Karpas-422 (cell line): ENCODE data around the gene SPATA31C1. TPM values are rescaled to one million over a fixed set of nuclear protein-coding genes. Genes with fewer than 3 reads are reported as not detected.
"Not testable (repeated sequence)": the region's sequence is repeated elsewhere in the genome, so short reads cannot be mapped to it uniquely, and the experiment has no call there.

ENCODE experiments used
- DNase-seq: peaks from one replicate; pipeline ENCODE4 v3.0.0-alpha.2; 2015
- H2AFZ ChIP-seq: fragments of 200-600 bp; sonication (generic); 2 replicates; pipeline ENCODE4 v1.6.1; 2014; ENCODE audit warnings: antibody characterized with exemption, low read length, mixed read lengths
- H3K27ac ChIP-seq: fragments of 200-600 bp; sonication (generic); 2 replicates; pipeline ENCODE4 v1.5.1; 2014; ENCODE audit warnings: mild to moderate bottlenecking, low read length, moderate library complexity
- H3K27me3 ChIP-seq: fragments of 200-600 bp; sonication (generic); 2 replicates; pipeline ENCODE4 v1.6.1; 2014; ENCODE audit warnings: low read length, mixed read lengths
- H3K36me3 ChIP-seq: fragments of 200-600 bp; sonication (generic); 2 replicates; pipeline ENCODE4 v1.6.1; 2014; ENCODE audit warnings: low read length, mixed read lengths; ENCODE audit not compliant: insufficient read depth
- H3K4me1 ChIP-seq: fragments of 200-600 bp; sonication (generic); 2 replicates; pipeline ENCODE4 v1.6.1; 2014; ENCODE audit warnings: mild to moderate bottlenecking, low read length, mixed read lengths
- H3K4me2 ChIP-seq: fragments of 200-600 bp; sonication (generic); 2 replicates; pipeline ENCODE4 v1.6.1; 2014; ENCODE audit warnings: low read length, low read depth, mild to moderate bottlenecking; ENCODE audit not compliant: poor library complexity, severe bottlenecking
- H3K4me3 ChIP-seq: fragments of 200-600 bp; sonication (generic); 2 replicates; pipeline ENCODE4 v1.5.1; 2014; ENCODE audit warnings: mild to moderate bottlenecking, antibody characterized with exemption, low read length, mixed read lengths
- H3K79me2 ChIP-seq: fragments of 200-600 bp; sonication (generic); 2 replicates; pipeline ENCODE4 v1.6.1; 2014; ENCODE audit warnings: mild to moderate bottlenecking, low read length, mixed read lengths
- H3K9ac ChIP-seq: fragments of 200-600 bp; sonication (generic); 2 replicates; pipeline ENCODE4 v1.6.0; 2014; ENCODE audit warnings: low read length
- H3K9me2 ChIP-seq: fragments of 200-600 bp; sonication (generic), shearing (Covaris generic); replicated peaks from 2 replicates; pipeline ENCODE4 v1.6.0; 2014; ENCODE audit warnings: mild to moderate bottlenecking, low read length, moderate library complexity; ENCODE audit not compliant: insufficient read depth
- H3K9me3 ChIP-seq: fragments of 300-700, 200-600 bp; sonication (generic); 2 replicates; pipeline ENCODE4 v1.6.1; 2014; ENCODE audit warnings: low read length, mixed read lengths
- H4K20me1 ChIP-seq: fragments of 200-600 bp; sonication (generic); 2 replicates; pipeline ENCODE4 v1.6.1; 2014; ENCODE audit warnings: mild to moderate bottlenecking, antibody characterized with exemption, low read length, low read depth; ENCODE audit not compliant: insufficient read depth
- total RNA-seq: library from RNA; depleted of rRNA; stranded (reverse); fragments of >200 nt; shearing (Covaris generic); gene quantifications from 2 replicates; pipeline ENCODE4 v1.2.3, GENCODE V29; 2014; ENCODE audit warnings: low replicate concordance

The SPATA31C1 gene
- total RNA-seq, 1 experiment from 2014 or later = not detected

DNA sequence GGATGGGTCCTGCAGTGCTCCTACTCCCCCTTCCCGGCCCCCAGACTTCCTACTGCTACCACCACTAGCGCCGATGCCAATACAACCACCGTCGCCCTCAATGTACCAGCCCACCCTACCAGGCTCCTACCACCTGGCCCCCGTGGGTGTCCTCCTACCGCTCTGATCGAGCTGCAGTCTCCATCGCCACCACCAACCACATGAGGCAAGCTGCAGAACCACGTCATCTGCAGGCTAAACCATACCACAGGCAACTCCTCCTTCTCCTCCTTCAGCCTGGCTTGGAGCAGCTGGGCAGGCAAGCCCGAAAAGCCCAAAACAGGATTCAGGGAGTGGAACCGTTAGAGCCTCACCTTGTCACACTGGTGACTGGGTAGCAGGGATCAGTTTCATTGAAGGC is 19.6 kb downstream of the SPATA31C1 start:
- H3K27me3 ChIP-seq, H3K9ac ChIP-seq, DNase-seq, H3K4me1 ChIP-seq, H3K9me3 ChIP-seq, H3K9me2 ChIP-seq, H4K20me1 ChIP-seq, H3K4me3 ChIP-seq, H3K27ac ChIP-seq, H2AFZ ChIP-seq, H3K4me2 ChIP-seq, H3K36me3 ChIP-seq, H3K79me2 ChIP-seq: not testable (repeated sequence)

DNA sequence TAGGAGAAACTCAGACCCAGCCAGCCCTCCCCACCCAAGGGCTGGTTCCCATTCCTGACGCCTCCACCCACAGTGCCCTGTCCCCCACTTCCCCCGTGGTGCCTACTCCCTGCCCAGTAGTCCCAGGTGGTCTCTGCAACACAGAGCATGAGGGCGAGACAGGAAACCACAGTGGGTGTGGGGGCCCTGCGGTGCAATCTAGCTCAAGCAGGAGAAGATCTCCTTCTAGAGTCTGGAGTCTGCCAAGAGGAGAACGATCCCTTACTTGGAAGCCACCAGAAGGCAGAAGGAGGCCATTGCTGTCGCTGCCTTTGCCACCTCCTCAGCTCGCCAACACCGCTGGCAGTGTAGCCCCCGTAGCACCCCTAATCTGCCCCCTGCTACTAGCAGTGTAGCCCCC is 20.2 kb downstream of the SPATA31C1 start:
- not testable (repeated sequence) for H3K4me3 ChIP-seq, H2AFZ ChIP-seq, H3K79me2 ChIP-seq, H3K4me2 ChIP-seq, DNase-seq, H4K20me1 ChIP-seq, H3K9me3 ChIP-seq, H3K4me1 ChIP-seq, H3K36me3 ChIP-seq, H3K9me2 ChIP-seq, H3K9ac ChIP-seq, H3K27me3 ChIP-seq, H3K27ac ChIP-seq

DNA sequence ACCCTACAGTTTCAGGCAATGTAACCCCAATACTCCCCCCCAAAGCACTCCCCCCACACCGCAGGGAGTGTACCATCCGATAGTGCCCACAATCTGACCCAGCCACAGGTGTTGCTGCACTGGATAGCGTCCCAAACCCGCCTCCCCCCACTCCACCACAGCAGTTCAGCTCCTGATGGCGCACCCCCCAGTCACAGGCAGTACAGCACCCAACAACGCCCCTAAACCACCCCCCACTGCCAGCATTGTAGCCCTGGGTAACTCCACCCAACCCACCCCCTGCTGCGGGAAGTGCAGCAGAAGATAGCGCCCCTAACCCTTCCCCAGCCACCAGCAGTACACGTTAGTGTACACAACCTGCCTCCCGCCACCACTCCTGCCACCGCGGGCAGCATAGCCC is 20.6 kb downstream of the SPATA31C1 start:
- H4K20me1 ChIP-seq, H3K27me3 ChIP-seq, H3K27ac ChIP-seq, H3K9ac ChIP-seq, H3K4me2 ChIP-seq, H3K4me3 ChIP-seq, H3K9me3 ChIP-seq, H2AFZ ChIP-seq, H3K4me1 ChIP-seq, H3K9me2 ChIP-seq, DNase-seq, H3K36me3 ChIP-seq, H3K79me2 ChIP-seq: not testable (repeated sequence)

DNA sequence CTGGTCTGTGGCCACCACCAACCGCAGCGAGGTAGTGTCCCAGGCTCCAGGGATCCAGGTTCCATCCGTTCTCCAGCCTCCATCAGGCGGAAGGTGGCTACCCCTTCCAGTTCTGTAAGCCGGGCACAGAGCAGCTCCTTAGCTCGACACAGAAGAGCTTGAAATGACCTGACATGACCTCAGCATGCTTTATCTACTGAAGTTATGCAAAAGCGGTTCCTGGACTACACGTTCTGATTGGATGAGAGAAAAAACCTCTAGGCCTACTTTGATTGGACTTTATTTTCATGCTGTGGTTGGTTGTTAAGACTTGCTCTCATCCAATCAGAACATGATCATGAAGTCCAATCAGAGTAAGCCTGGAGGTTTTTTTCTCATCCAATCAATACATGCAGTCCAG is 21.3 kb downstream of the SPATA31C1 start:
- not testable (repeated sequence) for H4K20me1 ChIP-seq, H3K4me3 ChIP-seq, H3K9ac ChIP-seq, H3K9me2 ChIP-seq, H3K9me3 ChIP-seq, H3K36me3 ChIP-seq, H3K4me2 ChIP-seq, H2AFZ ChIP-seq, H3K79me2 ChIP-seq, H3K27ac ChIP-seq, DNase-seq, H3K27me3 ChIP-seq, H3K4me1 ChIP-seq

DNA sequence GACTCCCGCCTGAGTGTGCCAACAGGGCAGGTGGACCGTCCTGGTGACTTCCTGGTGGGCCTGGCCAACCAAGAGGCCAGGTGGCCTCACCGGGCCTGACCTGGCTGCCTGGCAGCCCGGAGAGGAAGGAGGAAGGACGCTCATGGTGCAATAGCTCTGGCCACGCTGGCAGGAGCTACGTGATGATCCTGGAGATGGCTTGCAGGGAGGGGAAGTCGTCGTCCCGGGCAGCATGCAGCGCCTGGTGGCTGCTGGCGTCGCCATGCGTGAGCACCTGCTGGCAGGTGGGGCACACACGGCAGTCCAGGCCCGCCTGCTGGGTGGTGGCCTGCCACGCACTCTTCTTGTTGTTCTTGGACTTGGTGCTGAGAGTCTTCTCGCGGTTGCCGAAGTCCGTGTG is 26.3 kb downstream of the SPATA31C1 start:
- Histone ChIP-seq H3K27ac (no peak overlapping the region), H4K20me1 (no peaks in the 10 kb centered on the region), H3K4me1 (no peaks in the 10 kb centered on the region), H3K9me2 (no peaks in the 10 kb centered on the region), H3K79me2 (no peaks in the 10 kb centered on the region), H3K4me2 (no peak overlapping the region), H3K4me3 (no peak overlapping the region), H3K9ac (no peak overlapping the region), H3K9me3 (no peaks in the 10 kb centered on the region), H3K36me3 (no peaks in the 10 kb centered on the region), H3K27me3 (no peaks in the 10 kb centered on the region), H2AFZ (no peak overlapping the region)
- DNase-seq = no peak

DNA sequence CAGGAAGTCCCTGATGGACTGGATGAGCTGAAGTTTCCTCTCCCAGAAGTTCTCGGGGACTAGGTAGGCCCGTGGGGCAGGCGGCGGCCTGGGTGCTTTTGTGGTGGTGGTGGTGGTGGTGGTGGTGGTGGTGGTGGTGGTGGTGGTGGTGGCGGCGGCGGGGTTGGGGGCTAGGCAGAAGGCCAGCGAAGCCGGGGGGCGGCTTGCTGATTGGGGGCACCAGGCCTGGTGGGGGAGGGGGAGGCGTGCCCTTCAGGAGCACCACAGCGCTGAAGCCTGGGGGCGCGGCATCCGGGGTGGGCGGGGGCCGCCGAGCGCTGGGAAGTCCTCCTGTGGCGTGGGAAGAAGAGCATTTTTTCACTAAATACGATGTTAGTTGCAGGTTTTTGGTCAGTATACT is 26.9 kb downstream of the SPATA31C1 start:
- Histone ChIP-seq H3K9ac (no peak overlapping the region), H4K20me1 (no peaks in the 10 kb centered on the region), H3K4me1 (no peaks in the 10 kb centered on the region), H3K27ac (no peak overlapping the region), H3K27me3 (no peaks in the 10 kb centered on the region), H3K9me2 (no peaks in the 10 kb centered on the region), H3K4me2 (no peak overlapping the region), H3K79me2 (no peaks in the 10 kb centered on the region), H3K4me3 (no peak overlapping the region), H3K36me3 (no peaks in the 10 kb centered on the region), H2AFZ (no peak overlapping the region), H3K9me3 (no peaks in the 10 kb centered on the region)
- no peak for DNase-seq

DNA sequence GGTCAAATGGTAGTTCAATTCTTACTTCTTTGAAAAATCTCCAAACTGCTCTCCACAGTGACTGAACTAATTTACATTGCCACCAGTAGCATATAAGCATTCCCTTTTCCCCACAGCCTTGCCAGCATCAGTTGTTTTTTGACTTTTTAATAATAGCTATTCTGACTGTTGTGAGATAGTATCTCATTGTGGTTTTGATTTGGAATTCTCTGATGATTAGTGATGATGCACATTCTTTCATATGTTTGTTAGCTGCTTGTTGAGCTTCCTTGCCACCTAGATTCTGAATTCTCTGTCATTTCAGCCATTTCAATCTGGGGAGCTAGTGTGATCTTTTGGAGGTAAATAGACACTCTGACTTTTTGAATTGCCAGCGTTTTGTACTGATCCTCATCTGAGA is 32.5 kb downstream of the SPATA31C1 start:
- no peak overlapping the region for H3K27ac ChIP-seq
- H3K4me3 ChIP-seq = no peak overlapping the region
- no peaks in the 10 kb centered on the region for H3K27me3 ChIP-seq
- H3K36me3 ChIP-seq = no peaks in the 10 kb centered on the region
- H4K20me1 ChIP-seq = no peaks in the 10 kb centered on the region
- no peak for DNase-seq
- H3K4me2 ChIP-seq = no peak overlapping the region
- H3K9me3 ChIP-seq = no peaks in the 10 kb centered on the region
- H3K79me2 ChIP-seq = no peaks in the 10 kb centered on the region
- H3K9ac ChIP-seq = no peak overlapping the region
- no peak overlapping the region for H2AFZ ChIP-seq
- no peaks in the 10 kb centered on the region for H3K9me2 ChIP-seq
- no peaks in the 10 kb centered on the region for H3K4me1 ChIP-seq

DNA sequence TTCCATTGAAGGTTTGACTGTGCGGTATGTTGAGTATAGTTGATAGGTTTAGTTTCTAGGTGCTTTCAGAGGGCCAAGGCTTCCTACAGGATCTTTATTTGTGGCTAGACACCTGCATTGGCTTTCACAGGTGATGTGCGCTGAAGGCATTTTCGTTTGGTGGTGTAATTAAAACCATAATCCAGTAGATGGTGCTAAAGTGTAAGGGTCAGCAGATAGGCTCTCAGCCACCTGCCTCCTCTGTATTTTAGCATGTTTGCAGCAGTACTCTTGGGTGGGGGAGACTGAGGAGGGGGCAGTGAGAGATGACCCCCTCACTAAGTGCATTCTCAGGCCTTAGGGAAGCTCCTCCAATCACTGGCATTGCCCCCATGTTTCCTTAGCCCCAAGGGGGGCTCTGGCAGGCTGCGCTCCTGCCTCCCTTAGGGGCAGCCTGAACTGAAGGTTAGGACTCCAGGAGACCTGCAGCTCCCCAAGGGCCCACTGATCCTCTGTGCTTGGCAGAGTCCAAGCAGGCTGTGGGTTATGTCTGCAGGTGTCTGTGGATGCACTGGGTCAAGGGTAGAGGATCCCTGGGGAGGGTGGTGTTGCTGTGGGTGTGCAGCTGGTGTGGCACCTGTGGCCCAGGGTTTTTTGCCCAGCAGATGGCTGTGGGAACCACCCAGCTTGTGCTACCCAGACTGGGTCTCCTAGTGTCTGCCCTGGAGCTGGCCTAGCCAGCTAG is 33.2 kb downstream of the SPATA31C1 start:
- Histone ChIP-seq H3K4me3 (no peak overlapping the region), H3K9ac (no peak overlapping the region), H3K9me2 (no peaks in the 10 kb centered on the region), H3K27me3 (no peaks in the 10 kb centered on the region), H3K4me1 (no peaks in the 10 kb centered on the region), H3K36me3 (no peaks in the 10 kb centered on the region), H2AFZ (no peak overlapping the region), H4K20me1 (no peaks in the 10 kb centered on the region), H3K4me2 (no peak overlapping the region), H3K27ac (no peak overlapping the region), H3K79me2 (no peaks in the 10 kb centered on the region), H3K9me3 (no peaks in the 10 kb centered on the region)
- peak; percentile 76 for DNase-seq

DNA sequence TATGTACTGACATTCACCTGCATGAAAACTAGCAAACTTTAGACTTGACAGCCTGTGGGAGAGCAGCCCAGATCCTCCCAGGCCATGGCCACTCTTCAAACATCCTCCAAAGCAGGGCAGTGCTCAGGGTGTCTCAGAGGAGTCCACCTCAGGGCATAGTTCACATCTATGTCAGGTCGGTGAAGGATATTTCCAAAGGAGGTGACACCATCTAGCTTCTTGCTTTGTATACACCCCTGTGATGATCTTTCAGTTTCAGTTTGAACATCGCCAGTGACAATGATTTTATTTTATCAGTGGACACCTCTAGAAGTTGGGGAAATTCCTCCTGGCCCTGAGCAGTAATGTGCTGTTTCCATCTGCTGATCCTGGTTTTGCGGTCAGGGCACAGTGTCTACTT is 36.5 kb downstream of the SPATA31C1 start:
- Histone ChIP-seq H3K36me3 (no peaks in the 10 kb centered on the region), H3K9me2 (no peaks in the 10 kb centered on the region), H3K27me3 (no peaks in the 10 kb centered on the region), H3K4me1 (no peaks in the 10 kb centered on the region), H3K79me2 (no peaks in the 10 kb centered on the region), H3K4me3 (no peak overlapping the region), H3K9me3 (no peaks in the 10 kb centered on the region), H3K9ac (no peak overlapping the region), H2AFZ (no peak overlapping the region), H4K20me1 (no peaks in the 10 kb centered on the region), H3K27ac (no peak overlapping the region), H3K4me2 (no peak overlapping the region)
- no peak for DNase-seq
